HepG2 (cell line): ENCODE results near the gene SLC25A25. TPM values are rescaled to one million over a fixed set of nuclear protein-coding genes. Genes with fewer than 3 reads are reported as not detected.

ENCODE experiments used
- DNMT1 ChIP-seq: sonication (generic); formaldehyde crosslinking; IDR thresholded peaks from 2 replicates; pipeline ENCODE4 v1.5.1; 2020; ENCODE audit warnings: mild to moderate bottlenecking, missing genetic modification reagents
- GFI1 ChIP-seq: sonication (generic); formaldehyde crosslinking; IDR thresholded peaks from 2 replicates; pipeline ENCODE4 v1.5.0; 2020; ENCODE audit warnings: missing genetic modification reagents, mild to moderate bottlenecking, borderline replicate concordance
- HMGA1 ChIP-seq: sonication (generic); formaldehyde crosslinking; conservative IDR thresholded peaks from 2 replicates; pipeline ENCODE4 v1.4.0; 2020; ENCODE audit warnings: missing genetic modification reagents
- HOXA5 ChIP-seq: sonication (generic); formaldehyde crosslinking; IDR thresholded peaks from 2 replicates; pipeline ENCODE4 v1.4.0; 2020; ENCODE audit warnings: missing genetic modification reagents
- JDP2 ChIP-seq: sonication (generic); formaldehyde crosslinking; IDR thresholded peaks from 2 replicates; pipeline ENCODE4 v1.8.1; 2022; ENCODE audit warnings: missing genetic modification reagents, borderline replicate concordance
- KAT8 ChIP-seq: IDR thresholded peaks from 2 replicates; pipeline ENCODE4 v1.6.1; 2016; ENCODE audit warnings: missing genetic modification reagents, missing compliant biosample characterization
- KLF15 ChIP-seq: sonication (generic); formaldehyde crosslinking; IDR thresholded peaks from 2 replicates; pipeline ENCODE4 v1.8.1; 2023; ENCODE audit warnings: borderline replicate concordance, mild to moderate bottlenecking, inconsistent platforms, missing genetic modification reagents, mixed read lengths
- KLF16 ChIP-seq, 2 experiments: sonication (generic) in 1 of 2; formaldehyde crosslinking in 1 of 2; IDR thresholded peaks; 2 replicates each; pipeline versions ENCODE4 v1.6.1 to v1.8.0; 2016 to 2023; ENCODE audit warnings: missing genetic modification reagents in 2 of 2, missing compliant biosample characterization in 1 of 2
- MEF2D ChIP-seq: sonication (generic); formaldehyde crosslinking; IDR thresholded peaks from 2 replicates; pipeline ENCODE4 v1.5.1; 2020; ENCODE audit warnings: mild to moderate bottlenecking, missing genetic modification reagents
- MIER2 ChIP-seq: IDR thresholded peaks from 2 replicates; pipeline ENCODE4 v1.6.1; 2016; ENCODE audit warnings: missing biosample characterization, missing genetic modification reagents
- NCOR1 ChIP-seq: fragments of 200-600 bp; sonication (generic); IDR thresholded peaks from 2 replicates; pipeline ENCODE4 v1.7.0; 2017; ENCODE audit warnings: antibody characterized with exemption, low read length, borderline replicate concordance
- RBM22 ChIP-seq: fragments of 200-400 bp; formaldehyde crosslinking; optimal IDR thresholded peaks from 2 replicates; pipeline ENCODE3; 2017; ENCODE audit warnings: mild to moderate bottlenecking, low read length, moderate library complexity
- ZFAT ChIP-seq: sonication (generic); formaldehyde crosslinking; conservative IDR thresholded peaks from 2 replicates; pipeline ENCODE4 v1.8.1; 2023; ENCODE audit warnings: missing genetic modification reagents, inconsistent platforms
- ZNF747 ChIP-seq: sonication (generic); formaldehyde crosslinking; IDR thresholded peaks from 2 replicates; pipeline ENCODE4 v1.8.1; 2023; ENCODE audit warnings: missing genetic modification reagents, mild to moderate bottlenecking, borderline replicate concordance
- ZNF768 ChIP-seq: sonication (generic); formaldehyde crosslinking; IDR thresholded peaks from 2 replicates; pipeline ENCODE4 v1.4.0; 2020; ENCODE audit warnings: missing genetic modification reagents
- ZNF775 ChIP-seq: sonication (generic); formaldehyde crosslinking; IDR thresholded peaks from 2 replicates; pipeline ENCODE4 v1.4.0; 2020; ENCODE audit warnings: missing genetic modification reagents, mild to moderate bottlenecking, moderate library complexity, borderline replicate concordance
- ZNF790 ChIP-seq: sonication (generic); formaldehyde crosslinking; IDR thresholded peaks from 2 replicates; pipeline ENCODE4 v1.8.0; 2022; ENCODE audit warnings: missing genetic modification reagents, mild to moderate bottlenecking, borderline replicate concordance
- polyA plus RNA-seq, 8 experiments: library from polyadenylated mRNA; depleted of rRNA in 3 of 8; stranded (reverse) in 7 of 8; unstranded in 1 of 8; fragments of >200 nt; fragmentation: Illumina TruSeq in 4 of 8; extraction: Trizol in 4 of 8; gene quantifications; 2 replicates each; pipeline versions ENCODE4 v1.2.1 to v1.2.3, GENCODE V29; 2011 to 2016; ENCODE audit warnings: low read depth in 4 of 8, missing spikeins in 1 of 8, mixed read lengths in 1 of 8; ENCODE audit not compliant: insufficient read depth in 1 of 8
- total RNA-seq, 5 experiments: library from RNA; depleted of rRNA; stranded (reverse); fragments of >200 nt; fragmentation: Illumina TruSeq; extraction: Trizol; gene quantifications; 2 replicates each; pipeline ENCODE4 v1.2.3, GENCODE V29; 2016; ENCODE audit warnings: low read depth in 1 of 5
- TF ChIP-seq, protein P1 (sequence below): sonication (generic); formaldehyde crosslinking; IDR thresholded peaks from 2 replicates; pipeline ENCODE4 v1.5.1; 2020; ENCODE audit warnings: mild to moderate bottlenecking, missing genetic modification reagents, borderline replicate concordance
- TF ChIP-seq, protein P2 (sequence below): sonication (generic); formaldehyde crosslinking; IDR thresholded peaks from 2 replicates; pipeline ENCODE4 v1.8.0; 2022; ENCODE audit warnings: missing genetic modification reagents, mild to moderate bottlenecking, inconsistent platforms, borderline replicate concordance
- TF ChIP-seq, protein P3 (sequence below): sonication (generic); formaldehyde crosslinking; IDR thresholded peaks from 2 replicates; pipeline ENCODE4 v1.5.1; 2020; ENCODE audit warnings: mild to moderate bottlenecking, missing genetic modification reagents, moderate library complexity
- TF ChIP-seq, protein P4 (sequence below): sonication (generic); formaldehyde crosslinking; IDR thresholded peaks from 2 replicates; pipeline ENCODE4 v1.8.0; 2023; ENCODE audit warnings: mild to moderate bottlenecking, missing genetic modification reagents

The SLC25A25 gene
- total and polyA plus RNA-seq, 2 of the 13 experiments (the other 11 are each of a cell fraction or from before 2014, with no cell fraction given), result 10.5 to 24.8 TPM

DNA sequence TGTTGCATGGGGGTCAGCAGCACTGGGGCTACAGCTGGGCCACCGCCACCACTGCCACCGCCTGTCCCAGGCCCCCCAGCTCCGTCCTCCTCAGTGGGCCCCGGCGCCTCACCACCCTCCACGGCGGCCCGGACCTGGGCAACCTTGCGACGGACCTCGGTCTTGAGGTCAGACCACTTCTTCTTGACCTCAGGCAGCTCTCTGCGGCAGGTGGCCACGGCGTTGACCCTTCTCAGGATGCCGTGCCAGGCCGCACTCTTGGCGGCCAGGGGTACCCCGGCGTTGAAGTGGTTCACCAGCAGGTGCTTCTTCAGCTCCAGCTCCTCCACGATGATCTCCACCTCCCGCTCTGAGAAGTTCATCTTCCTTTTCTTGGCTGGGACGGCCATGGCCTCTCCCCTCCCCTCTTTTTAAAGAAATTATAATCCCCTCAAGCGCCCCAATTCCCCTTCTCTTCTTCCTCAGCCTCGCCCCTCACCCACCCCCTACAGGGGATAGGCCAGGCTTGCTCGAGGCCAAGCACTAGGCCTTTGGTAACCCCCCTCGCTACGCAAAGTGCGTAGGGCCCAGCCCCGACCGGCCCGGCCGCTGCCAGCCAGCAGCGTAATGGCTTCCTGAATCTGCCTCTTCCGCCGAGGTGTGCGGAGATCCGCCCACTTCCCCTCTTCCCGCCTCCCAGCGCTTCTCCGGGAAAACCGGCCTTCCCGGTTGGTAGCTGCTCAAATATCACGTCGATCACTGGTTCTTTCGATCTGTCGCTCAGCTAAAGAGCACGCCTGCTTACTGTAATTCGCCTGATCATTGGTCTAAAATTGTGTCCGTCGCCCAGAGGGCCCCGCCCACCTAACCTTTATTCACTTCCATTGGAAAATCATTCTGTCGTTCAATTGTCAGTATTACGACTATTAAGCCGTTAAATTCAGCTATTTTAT is 1.1 kb upstream of the SLC25A25 start, which contains the start of gene NAIF1 (continued):
- TF ChIP-seq, protein P1, sequence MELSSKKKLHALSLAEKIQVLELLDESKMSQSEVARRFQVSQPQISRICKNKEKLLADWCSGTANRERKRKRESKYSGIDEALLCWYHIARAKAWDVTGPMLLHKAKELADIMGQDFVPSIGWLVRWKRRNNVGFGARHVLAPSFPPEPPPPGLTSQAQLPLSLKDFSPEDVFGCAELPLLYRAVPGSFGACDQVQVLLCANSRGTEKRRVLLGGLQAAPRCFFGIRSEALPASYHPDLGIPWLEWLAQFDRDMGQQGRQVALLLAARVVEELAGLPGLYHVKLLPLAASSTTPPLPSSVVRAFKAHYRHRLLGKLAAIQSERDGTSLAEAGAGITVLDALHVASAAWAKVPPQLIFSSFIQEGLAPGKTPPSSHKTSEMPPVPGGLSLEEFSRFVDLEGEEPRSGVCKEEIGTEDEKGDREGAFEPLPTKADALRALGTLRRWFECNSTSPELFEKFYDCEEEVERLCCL, result no peak
- TF ChIP-seq KAT8 (CRISPR knock-in tag) (peak; percentile 65), ZNF775 (CRISPR knock-in tag) (0 out of 2 replicates have a peak, but pooled peaks have one; percentile 73), MEF2D (CRISPR knock-in tag) (no peak), HMGA1 (CRISPR knock-in tag) (no peak), ZNF768 (CRISPR knock-in tag) (no peak), KLF16 (CRISPR knock-in tag; IDR thresholded peaks at IDR 0.05) (no peak; a peak in 1 of 4 replicates), JDP2 (CRISPR knock-in tag) (no peak), ZNF747 (CRISPR knock-in tag) (no peak), KLF15 (CRISPR knock-in tag) (no peak), GFI1 (CRISPR knock-in tag) (no peak), ZFAT (CRISPR knock-in tag) (no peak), HOXA5 (CRISPR knock-in tag) (peak; percentile 16; the same call in 1 of the 2 replicates), DNMT1 (CRISPR knock-in tag) (no peak), RBM22 (no peak), MIER2 (CRISPR knock-in tag) (no peak), NCOR1 (no peak; the same call in 1 of the 2 replicates), ZNF790 (0 out of 2 replicates have a peak, but pooled peaks have one; percentile 44)
- TF ChIP-seq, protein P2, sequence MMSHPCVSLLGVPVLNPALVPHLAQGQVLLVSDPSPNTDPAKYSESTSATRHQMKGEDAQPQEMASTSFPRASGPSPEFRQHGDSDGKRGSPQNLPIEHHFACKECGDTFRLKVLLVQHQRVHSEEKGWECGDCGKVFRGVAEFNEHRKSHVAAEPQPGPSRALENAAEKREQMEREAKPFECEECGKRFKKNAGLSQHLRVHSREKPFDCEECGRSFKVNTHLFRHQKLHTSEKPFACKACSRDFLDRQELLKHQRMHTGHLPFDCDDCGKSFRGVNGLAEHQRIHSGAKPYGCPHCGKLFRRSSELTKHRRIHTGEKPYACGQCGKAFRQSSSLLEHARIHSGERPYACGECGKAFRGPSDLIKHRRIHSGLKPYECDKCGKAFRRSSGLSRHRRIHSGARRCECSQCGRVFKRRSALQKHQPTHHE (CRISPR knock-in tag), result no peak
- TF ChIP-seq, protein P3, sequence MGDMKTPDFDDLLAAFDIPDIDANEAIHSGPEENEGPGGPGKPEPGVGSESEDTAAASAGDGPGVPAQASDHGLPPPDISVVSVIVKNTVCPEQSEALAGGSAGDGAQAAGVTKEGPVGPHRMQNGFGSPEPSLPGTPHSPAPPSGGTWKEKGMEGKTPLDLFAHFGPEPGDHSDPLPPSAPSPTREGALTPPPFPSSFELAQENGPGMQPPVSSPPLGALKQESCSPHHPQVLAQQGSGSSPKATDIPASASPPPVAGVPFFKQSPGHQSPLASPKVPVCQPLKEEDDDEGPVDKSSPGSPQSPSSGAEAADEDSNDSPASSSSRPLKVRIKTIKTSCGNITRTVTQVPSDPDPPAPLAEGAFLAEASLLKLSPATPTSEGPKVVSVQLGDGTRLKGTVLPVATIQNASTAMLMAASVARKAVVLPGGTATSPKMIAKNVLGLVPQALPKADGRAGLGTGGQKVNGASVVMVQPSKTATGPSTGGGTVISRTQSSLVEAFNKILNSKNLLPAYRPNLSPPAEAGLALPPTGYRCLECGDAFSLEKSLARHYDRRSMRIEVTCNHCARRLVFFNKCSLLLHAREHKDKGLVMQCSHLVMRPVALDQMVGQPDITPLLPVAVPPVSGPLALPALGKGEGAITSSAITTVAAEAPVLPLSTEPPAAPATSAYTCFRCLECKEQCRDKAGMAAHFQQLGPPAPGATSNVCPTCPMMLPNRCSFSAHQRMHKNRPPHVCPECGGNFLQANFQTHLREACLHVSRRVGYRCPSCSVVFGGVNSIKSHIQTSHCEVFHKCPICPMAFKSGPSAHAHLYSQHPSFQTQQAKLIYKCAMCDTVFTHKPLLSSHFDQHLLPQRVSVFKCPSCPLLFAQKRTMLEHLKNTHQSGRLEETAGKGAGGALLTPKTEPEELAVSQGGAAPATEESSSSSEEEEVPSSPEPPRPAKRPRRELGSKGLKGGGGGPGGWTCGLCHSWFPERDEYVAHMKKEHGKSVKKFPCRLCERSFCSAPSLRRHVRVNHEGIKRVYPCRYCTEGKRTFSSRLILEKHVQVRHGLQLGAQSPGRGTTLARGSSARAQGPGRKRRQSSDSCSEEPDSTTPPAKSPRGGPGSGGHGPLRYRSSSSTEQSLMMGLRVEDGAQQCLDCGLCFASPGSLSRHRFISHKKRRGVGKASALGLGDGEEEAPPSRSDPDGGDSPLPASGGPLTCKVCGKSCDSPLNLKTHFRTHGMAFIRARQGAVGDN (CRISPR knock-in tag), result peak; percentile 85
- TF ChIP-seq, protein P4, sequence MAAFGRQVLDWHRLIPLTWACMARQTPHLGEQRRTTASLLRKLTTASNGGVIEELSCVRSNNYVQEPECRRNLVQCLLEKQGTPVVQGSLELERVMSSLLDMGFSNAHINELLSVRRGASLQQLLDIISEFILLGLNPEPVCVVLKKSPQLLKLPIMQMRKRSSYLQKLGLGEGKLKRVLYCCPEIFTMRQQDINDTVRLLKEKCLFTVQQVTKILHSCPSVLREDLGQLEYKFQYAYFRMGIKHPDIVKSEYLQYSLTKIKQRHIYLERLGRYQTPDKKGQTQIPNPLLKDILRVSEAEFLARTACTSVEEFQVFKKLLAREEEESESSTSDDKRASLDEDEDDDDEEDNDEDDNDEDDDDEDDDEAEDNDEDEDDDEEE, result no peak
